Suprapubic skin (tissue), 4 donors: ENCODE data around the gene STK38L. TPM values are rescaled to one million over a fixed set of nuclear protein-coding genes. Genes with fewer than 3 reads are reported as not detected.

ENCODE experiments used
- DNase-seq, 2 donors: peaks; one replicate each; pipeline ENCODE4 v3.0.0-alpha.2; 2019; ENCODE audit warnings: low spot score in 2 of 2
- H3K27ac ChIP-seq: fragments of 200-600 bp; sonication (generic); one replicate; pipeline ENCODE4 v1.5.1; 2019
- H3K27me3 ChIP-seq: fragments of 200-600 bp; sonication (generic); one replicate; pipeline ENCODE4 v1.5.1; 2019
- H3K36me3 ChIP-seq: fragments of 200-600 bp; sonication (generic); one replicate; pipeline ENCODE4 v1.5.1; 2019
- H3K4me1 ChIP-seq: fragments of 200-600 bp; sonication (generic); one replicate; pipeline ENCODE4 v1.5.1; 2019
- H3K4me3 ChIP-seq: fragments of 200-600 bp; sonication (generic); one replicate; pipeline ENCODE4 v1.5.1; 2019; ENCODE audit warnings: mild to moderate bottlenecking
- H3K9me3 ChIP-seq: fragments of 200-600 bp; sonication (generic); one replicate; pipeline ENCODE4 v1.5.1; 2019
- EP300 ChIP-seq: sonication (generic); formaldehyde crosslinking; IDR thresholded peaks from one replicate; pipeline ENCODE4 v1.6.1; 2017; ENCODE audit warnings: antibody characterized with exemption
- POLR2A ChIP-seq, 2 donors: fragments of 450-650 bp; IDR thresholded peaks; one replicate each; pipeline ENCODE4 v1.6.1; 2017; ENCODE audit warnings: antibody characterized with exemption in 2 of 2, mild to moderate bottlenecking in 2 of 2, moderate library complexity in 2 of 2
- POLR2AphosphoS5 ChIP-seq, 3 donors: sonication (generic); formaldehyde crosslinking; IDR thresholded peaks; one replicate each; pipeline ENCODE4 v1.6.1; 2017; ENCODE audit warnings: antibody characterized with exemption in 3 of 3
- WGBS: methylation state at CpG from one replicate; pipeline ENCODE4 v1.1.5; 2018; 5-methylcytosine and 5-hydroxymethylcytosine counted together
- total RNA-seq, 4 donors: library from RNA; depleted of rRNA; stranded (reverse); fragments of >200 nt; gene quantifications; one replicate each; pipeline ENCODE4 v1.1.0, GENCODE V29; 2016
- TF ChIP-seq, protein P1 (sequence below), 2 donors: fragments of 200-600 bp in 1 of 2; fragments of 450-650 bp in 1 of 2; sonication (generic) in 1 of 2; IDR thresholded peaks; one replicate each; pipeline ENCODE4 v1.5.1; 2016 to 2019; ENCODE audit warnings: antibody characterized with exemption in 2 of 2, mild to moderate bottlenecking in 1 of 2, moderate library complexity in 1 of 2

Gene STK38L
- total RNA-seq, 4 donors from 2014 or later = 16.5 to 28.7 (median 19.6) TPM

DNA sequence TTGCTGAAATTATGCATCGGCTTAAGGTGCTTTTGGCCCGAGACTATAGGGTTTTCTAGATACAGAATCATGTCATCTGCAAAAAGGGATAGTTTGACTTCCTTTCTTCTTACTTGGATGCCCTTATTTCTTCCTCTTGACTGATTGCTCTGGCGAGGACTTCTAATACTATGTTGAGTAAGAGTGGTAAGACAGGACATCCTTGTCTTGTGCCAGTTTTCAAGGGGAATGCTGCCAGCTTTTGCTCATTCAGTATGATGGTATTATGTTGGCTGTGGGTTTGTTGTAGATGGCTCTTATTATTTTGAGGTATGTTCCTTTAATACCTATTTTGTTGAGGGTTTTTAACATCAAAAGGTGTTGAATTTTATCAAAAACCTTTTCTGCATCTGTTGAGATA, 96.9 kb downstream of the STK38L start:
- Histone ChIP-seq H3K4me1 (no peaks in the 10 kb centered on the region), H3K4me3 (no peak overlapping the region), H3K27ac (no peak overlapping the region), H3K9me3 (no peaks in the 10 kb centered on the region), H3K36me3 (no peaks in the 10 kb centered on the region), H3K27me3 (no peaks in the 10 kb centered on the region)
- WGBS = 75% methylated on average over 3 of the region's 3 CpGs
- TF ChIP-seq, protein P1, sequence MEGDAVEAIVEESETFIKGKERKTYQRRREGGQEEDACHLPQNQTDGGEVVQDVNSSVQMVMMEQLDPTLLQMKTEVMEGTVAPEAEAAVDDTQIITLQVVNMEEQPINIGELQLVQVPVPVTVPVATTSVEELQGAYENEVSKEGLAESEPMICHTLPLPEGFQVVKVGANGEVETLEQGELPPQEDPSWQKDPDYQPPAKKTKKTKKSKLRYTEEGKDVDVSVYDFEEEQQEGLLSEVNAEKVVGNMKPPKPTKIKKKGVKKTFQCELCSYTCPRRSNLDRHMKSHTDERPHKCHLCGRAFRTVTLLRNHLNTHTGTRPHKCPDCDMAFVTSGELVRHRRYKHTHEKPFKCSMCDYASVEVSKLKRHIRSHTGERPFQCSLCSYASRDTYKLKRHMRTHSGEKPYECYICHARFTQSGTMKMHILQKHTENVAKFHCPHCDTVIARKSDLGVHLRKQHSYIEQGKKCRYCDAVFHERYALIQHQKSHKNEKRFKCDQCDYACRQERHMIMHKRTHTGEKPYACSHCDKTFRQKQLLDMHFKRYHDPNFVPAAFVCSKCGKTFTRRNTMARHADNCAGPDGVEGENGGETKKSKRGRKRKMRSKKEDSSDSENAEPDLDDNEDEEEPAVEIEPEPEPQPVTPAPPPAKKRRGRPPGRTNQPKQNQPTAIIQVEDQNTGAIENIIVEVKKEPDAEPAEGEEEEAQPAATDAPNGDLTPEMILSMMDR (IDR thresholded peaks at IDR 0.05) = no peak
- DNase-seq = no peak

DNA sequence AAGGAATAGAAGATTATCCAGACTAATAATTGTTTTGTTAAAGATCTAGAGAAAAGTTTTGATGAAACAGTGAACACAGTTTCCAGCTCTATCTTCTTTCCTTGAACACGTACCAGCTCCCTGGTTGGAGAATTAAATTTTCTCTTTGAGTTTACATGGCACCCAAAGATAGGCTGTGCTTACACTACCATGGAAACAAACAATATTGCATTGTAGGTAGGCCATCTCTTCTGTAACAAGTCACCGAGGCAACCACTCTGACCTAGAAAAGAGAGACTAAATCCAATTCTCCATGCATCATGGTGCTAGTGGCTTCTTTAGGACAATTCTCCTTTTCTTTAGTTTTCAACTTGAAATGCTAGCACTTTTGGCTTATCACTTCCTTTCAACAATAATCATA, 98.5 kb downstream of the STK38L start:
- no peaks in the 10 kb centered on the region for H3K27me3 ChIP-seq
- no peaks in the 10 kb centered on the region for H3K4me1 ChIP-seq
- no peak overlapping the region for H3K4me3 ChIP-seq
- no peak for TF ChIP-seq EP300
- no peak for DNase-seq
- 90% methylated on average over 2 of the region's 2 CpGs for WGBS
- no peak overlapping the region for H3K27ac ChIP-seq
- no peaks in the 10 kb centered on the region for H3K36me3 ChIP-seq
- no peaks in the 10 kb centered on the region for H3K9me3 ChIP-seq

DNA sequence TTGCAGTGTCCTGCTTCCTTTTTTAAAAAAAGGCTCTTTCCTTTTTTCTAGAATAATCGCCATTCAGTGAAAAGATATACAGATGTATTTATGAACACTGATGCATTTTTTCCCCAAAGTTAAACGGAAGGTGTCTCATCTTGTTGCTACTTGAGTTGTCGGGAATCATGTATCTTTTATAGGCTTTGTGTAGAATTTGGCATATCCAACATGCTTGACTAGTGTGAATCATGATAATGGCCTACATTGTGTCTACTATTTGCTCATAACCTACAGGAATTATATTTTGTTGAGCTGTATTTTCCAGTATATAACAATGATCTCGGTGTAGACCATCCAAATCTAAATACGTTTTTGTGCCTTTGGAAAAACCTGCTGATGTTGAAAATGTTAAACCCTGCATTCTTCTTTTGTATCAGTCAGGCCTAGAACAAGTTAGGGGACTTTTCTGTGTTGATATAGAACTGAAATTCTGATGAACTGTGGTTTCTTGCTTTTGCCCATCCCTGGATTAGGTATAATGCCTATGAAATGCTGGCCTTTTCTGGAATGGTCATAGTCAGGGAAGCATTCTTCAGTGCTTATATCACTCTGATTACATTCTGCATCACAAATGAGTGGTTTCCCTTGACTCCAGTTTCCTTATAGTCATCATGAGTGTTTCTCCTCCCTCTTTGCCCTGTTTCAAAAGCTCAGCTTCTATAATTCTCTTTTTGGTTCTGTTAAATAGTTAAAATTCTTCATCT, 99.3 kb downstream of the STK38L start:
- Histone ChIP-seq H3K9me3 (no peaks in the 10 kb centered on the region), H3K4me3 (no peak overlapping the region), H3K27ac (no peak overlapping the region), H3K4me1 (no peaks in the 10 kb centered on the region), H3K36me3 (no peaks in the 10 kb centered on the region), H3K27me3 (no peaks in the 10 kb centered on the region)
- DNase-seq = no peak
- TF ChIP-seq EP300 (no peak), POLR2AphosphoS5 (IDR thresholded peaks at IDR 0.05) (no peak), POLR2A (IDR thresholded peaks at IDR 0.05) (no peak)
- TF ChIP-seq, protein P1 (IDR thresholded peaks at IDR 0.05) = no peak
- 56% methylated on average over 5 of the region's 5 CpGs for WGBS

DNA sequence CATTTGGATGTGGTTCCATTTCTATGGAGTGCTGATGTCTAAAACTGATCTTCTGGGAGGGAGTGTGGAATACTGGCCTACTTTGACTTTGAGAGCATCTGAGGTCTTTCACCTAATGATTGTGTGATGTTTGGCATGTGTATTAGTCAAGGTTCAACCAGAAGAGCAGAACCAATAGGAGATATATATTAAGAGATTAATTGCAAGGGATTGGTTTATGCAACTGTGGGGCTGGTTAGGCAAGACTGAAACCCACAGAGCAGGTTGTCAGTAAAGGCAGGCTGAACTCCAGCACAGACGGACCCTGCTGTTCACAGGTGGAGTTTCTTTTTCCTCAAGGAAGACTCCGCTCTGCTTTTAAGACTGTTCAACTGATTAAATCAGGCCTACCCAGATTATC, 100.2 kb downstream of the STK38L start:
- TF ChIP-seq, protein P1 (IDR thresholded peaks at IDR 0.05) = no peak
- no peak for TF ChIP-seq POLR2AphosphoS5 (IDR thresholded peaks at IDR 0.05)
- TF ChIP-seq POLR2A (IDR thresholded peaks at IDR 0.05) = no peak
- TF ChIP-seq EP300 = no peak
- Histone ChIP-seq H3K36me3 (no peaks in the 10 kb centered on the region), H3K9me3 (no peaks in the 10 kb centered on the region), H3K4me3 (no peak overlapping the region), H3K27ac (no peak overlapping the region), H3K4me1 (no peaks in the 10 kb centered on the region), H3K27me3 (no peaks in the 10 kb centered on the region)
- 80% methylated on average over 2 of the region's 2 CpGs for WGBS
- DNase-seq = no peak

DNA sequence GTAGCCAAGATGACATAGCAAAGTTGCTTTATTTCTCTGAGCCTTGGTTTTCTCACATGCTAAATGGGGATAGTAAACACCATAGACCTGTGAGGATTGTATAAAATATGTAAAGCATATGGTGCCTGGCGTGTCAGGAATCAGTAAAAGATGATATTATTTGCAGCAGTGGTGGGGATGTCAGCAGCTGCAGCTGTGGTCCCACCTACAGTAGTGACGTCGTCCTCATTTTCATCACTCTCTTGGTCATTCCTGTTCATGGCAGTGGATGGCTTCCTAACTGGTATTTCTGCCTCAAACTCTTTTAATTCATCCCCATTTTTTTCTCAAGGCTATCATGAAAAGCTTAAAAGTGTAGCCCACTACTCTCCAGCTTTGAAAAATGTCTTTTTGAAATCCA, 100.7 kb downstream of the STK38L start:
- TF ChIP-seq EP300 (no peak), POLR2A (IDR thresholded peaks at IDR 0.05) (no peak), POLR2AphosphoS5 (IDR thresholded peaks at IDR 0.05) (no peak)
- TF ChIP-seq, protein P1 (IDR thresholded peaks at IDR 0.05) = no peak
- WGBS = 73% methylated on average over 3 of the region's 3 CpGs
- Histone ChIP-seq H3K4me1 (no peaks in the 10 kb centered on the region), H3K36me3 (no peaks in the 10 kb centered on the region), H3K27me3 (no peaks in the 10 kb centered on the region), H3K27ac (no peak overlapping the region), H3K4me3 (no peak overlapping the region), H3K9me3 (no peaks in the 10 kb centered on the region)
- DNase-seq = no peak

DNA sequence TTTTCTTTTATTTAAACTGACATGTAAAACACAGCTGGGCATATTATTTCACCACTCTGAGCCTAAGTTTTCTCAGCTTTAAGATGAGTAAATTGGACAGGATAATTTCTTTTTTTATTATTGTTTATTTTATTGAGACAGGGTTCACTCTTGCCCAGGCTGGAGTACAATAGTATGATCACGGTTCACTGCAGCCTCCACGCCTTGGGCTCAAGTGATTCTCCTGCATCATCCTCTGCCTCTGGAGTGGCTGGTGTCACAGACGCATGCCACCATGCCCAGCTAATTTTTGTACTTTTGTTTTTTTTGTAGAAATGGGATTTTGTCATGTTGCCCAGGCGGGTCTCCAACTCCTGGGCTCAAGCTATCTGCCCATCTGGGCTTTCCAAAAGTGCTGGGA, 101.3 kb downstream of the STK38L start:
- WGBS = 87% methylated on average over 4 of the region's 4 CpGs
- TF ChIP-seq EP300 = no peak
- TF ChIP-seq, protein P1 (IDR thresholded peaks at IDR 0.05) = no peak
- TF ChIP-seq POLR2AphosphoS5 (IDR thresholded peaks at IDR 0.05) = no peak
- TF ChIP-seq POLR2A (IDR thresholded peaks at IDR 0.05) = no peak
- Histone ChIP-seq H3K27me3 (no peaks in the 10 kb centered on the region), H3K36me3 (no peaks in the 10 kb centered on the region), H3K27ac (no peak overlapping the region), H3K4me3 (no peak overlapping the region), H3K4me1 (no peaks in the 10 kb centered on the region), H3K9me3 (no peaks in the 10 kb centered on the region)
- no peak for DNase-seq
